Transverse colon (tissue), 4 donors: Measurements from ENCODE around the gene NLRP4. TPM values are rescaled to one million over a fixed set of nuclear protein-coding genes. Genes with fewer than 3 reads are reported as not detected.
"Not testable (repeated sequence)": the region's sequence is repeated elsewhere in the genome, so short reads cannot be mapped to it uniquely, and the experiment has no call there.

Experiments
- DNase-seq: peaks from one replicate; pipeline ENCODE4 v3.0.0-alpha.2; 2019
- H3K27ac ChIP-seq, 4 donors: fragments of 200-600 bp; sonication (generic); 2 replicates each; pipeline ENCODE4 v1.5.1; 2016 to 2018; ENCODE audit warnings: inconsistent platforms in 4 of 4
- H3K27me3 ChIP-seq: fragments of 200-600 bp; sonication (generic); 2 replicates; pipeline ENCODE4 v1.5.1; 2017; ENCODE audit warnings: inconsistent platforms
- H3K36me3 ChIP-seq, 4 donors: fragments of 200-600 bp; sonication (generic); 2 replicates each; pipeline ENCODE4 v1.5.1; 2017 to 2019; ENCODE audit warnings: inconsistent platforms in 4 of 4
- H3K4me1 ChIP-seq, 4 donors: fragments of 200-600 bp; sonication (generic); 2 replicates each; pipeline ENCODE4 v1.5.1; 2017 to 2020; ENCODE audit warnings: inconsistent platforms in 4 of 4
- H3K4me3 ChIP-seq, 4 donors: fragments of 200-600 bp; sonication (generic); 1 replicate in 1 of 4; 2 replicates in 3 of 4; pipeline versions ENCODE4 v1.5.1 to v1.6.1; 2017 to 2019; ENCODE audit warnings: inconsistent platforms in 4 of 4
- H3K9me3 ChIP-seq, 2 donors: fragments of 200-600 bp; sonication (generic); 2 replicates each; pipeline ENCODE4 v1.5.1; 2017 to 2019; ENCODE audit warnings: inconsistent platforms in 2 of 2
- CTCF ChIP-seq, 5 experiments: fragments of 200-600 bp in 3 of 5; fragments of 450-650 bp in 2 of 5; sonication (generic) in 3 of 5; IDR thresholded peaks; 1 replicate in 2 of 5; 2 replicates in 3 of 5; pipeline ENCODE4 v1.5.1; 2016 to 2017; ENCODE audit warnings: antibody characterized with exemption in 5 of 5, inconsistent platforms in 3 of 5, mild to moderate bottlenecking in 2 of 5, moderate library complexity in 1 of 5
- EP300 ChIP-seq: sonication (generic); formaldehyde crosslinking; IDR thresholded peaks from one replicate; pipeline ENCODE4 v1.6.1; 2017; ENCODE audit warnings: antibody characterized with exemption, low read depth
- POLR2A ChIP-seq: fragments of 450-650 bp; IDR thresholded peaks from one replicate; pipeline ENCODE4 v1.6.1; 2016; ENCODE audit warnings: antibody characterized with exemption, mild to moderate bottlenecking, moderate library complexity
- POLR2AphosphoS5 ChIP-seq, 3 donors: sonication (generic); formaldehyde crosslinking; IDR thresholded peaks; one replicate each; pipeline ENCODE4 v1.6.1; 2016; ENCODE audit warnings: antibody characterized with exemption in 3 of 3
- WGBS, 2 donors: methylation state at CpG; one replicate each; pipeline ENCODE4 v1.1.5; 2018; ENCODE audit warnings: low coverage in 1 of 2; 5-methylcytosine and 5-hydroxymethylcytosine counted together
- in situ Hi-C, 4 donors: fragments of 200-750 bp; cut with MboI; loops; one replicate each; pipeline versions ENCODE4 v1.15.0 to v1.15.1; 2017; ENCODE audit warnings: low sequenced_read_pairs in 3 of 4, low pct_ligation_motif_present in 1 of 4, low pct_unique_long_range_greater_than_20kb in 1 of 4
- intact Hi-C: fragments of 100-400 bp; cut with DNase I; formaldehyde crosslinking; loops from one replicate; pipeline ENCODE4 v1.15.1; 2023; ENCODE audit warnings: low total_unique reads
- total RNA-seq, 4 donors: library from RNA; depleted of rRNA; stranded (reverse); fragments of >200 nt; gene quantifications; one replicate each; pipeline ENCODE4 v1.1.0, GENCODE V29; 2016

NLRP4 gene
- total RNA-seq, 4 donors from 2014 or later: not detected

GRCh38 chr19:55927991-55928390, 91.7 kb downstream of the NLRP4 start:
- in situ Hi-C loops: no loop called here
- Histone ChIP-seq H3K9me3 (no peaks in the 10 kb centered on the region), H3K36me3 (no peaks in the 10 kb centered on the region), H3K27me3 (no peaks in the 10 kb centered on the region), H3K27ac (no peak overlapping the region), H3K4me1 (no peaks in the 10 kb centered on the region), H3K4me3 (no peak overlapping the region)
- no peak for TF ChIP-seq EP300
- no peak for TF ChIP-seq CTCF (IDR thresholded peaks at IDR 0.05)
- TF ChIP-seq POLR2AphosphoS5 (IDR thresholded peaks at IDR 0.05): no peak
- TF ChIP-seq POLR2A: no peak
- intact Hi-C loops: no loop called here
- WGBS, 2 donors: 80% methylated on average over 8 of the region's 8 CpGs; no CpG with 5 or more reads in 1 of the 2 donors
- no peak for DNase-seq

DNA sequence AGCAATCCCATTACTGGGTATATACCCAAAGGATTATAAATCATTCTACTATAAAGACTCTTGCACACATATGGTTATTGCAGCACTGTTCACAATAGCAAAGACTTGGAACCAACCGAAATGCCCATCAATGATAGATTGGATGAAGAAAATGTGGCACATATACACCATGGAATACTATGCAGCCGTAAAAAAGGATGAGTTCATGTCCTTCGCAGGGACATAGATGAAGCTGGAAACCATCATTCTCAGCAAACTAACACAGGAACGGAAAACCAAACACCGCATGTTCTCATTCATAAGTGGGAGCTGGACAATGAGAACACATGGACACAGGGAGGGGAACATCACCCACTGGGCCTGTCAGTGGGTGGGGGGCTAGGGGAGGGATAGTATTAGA, 92.9 kb downstream of the NLRP4 start:
- intact Hi-C loops, H3K4me3 ChIP-seq, H3K27me3 ChIP-seq, DNase-seq, H3K36me3 ChIP-seq, H3K27ac ChIP-seq, H3K9me3 ChIP-seq, in situ Hi-C loops, H3K4me1 ChIP-seq: not testable (repeated sequence)
- WGBS, 2 donors: 91 to 100% methylated on average over 4 to 5 of the region's 5 CpGs

GRCh38 chr19:55930996-55931515, 94.7 kb downstream of the NLRP4 start:
- H3K9me3 ChIP-seq: no peaks in the 10 kb centered on the region
- intact Hi-C loops: no loop called here
- no peaks in the 10 kb centered on the region for H3K36me3 ChIP-seq
- no peaks in the 10 kb centered on the region for H3K4me1 ChIP-seq
- no peak overlapping the region for H3K27ac ChIP-seq
- TF ChIP-seq POLR2AphosphoS5 (IDR thresholded peaks at IDR 0.05) (no peak), POLR2A (no peak), EP300 (no peak), CTCF (IDR thresholded peaks at IDR 0.05) (no peak)
- in situ Hi-C loops: no loop called here
- DNase-seq: no peak
- no peaks in the 10 kb centered on the region for H3K27me3 ChIP-seq
- 76 to 80% methylated on average over 7 to 14 of the region's 14 CpGs for WGBS, 2 donors
- H3K4me3 ChIP-seq: no peak overlapping the region

Other genes with a start within 250 kb of the NLRP4 start
- gene FIZ1, start 237.0 kb upstream of the NLRP4 start, total RNA-seq: 100 to 1,000 TPM in 1 of 4 donors, 10 to 100 TPM in 1, 1 to 10 TPM in 2; 8.5 to 137 (median 18.3) TPM
- gene ZNF524, start 236.3 kb upstream of the NLRP4 start, total RNA-seq: 10 to 100 TPM; 17.7 to 51.1 (median 37.9) TPM
- gene ZNF865, start 230.9 kb upstream of the NLRP4 start, total RNA-seq: 10 to 100 TPM in 2 of 4 donors, 1 to 10 TPM in 2; 8.3 to 50.1 (median 13.4) TPM
- gene ZNF784, start 212.0 kb upstream of the NLRP4 start, total RNA-seq: 10 to 100 TPM; 11.1 to 27.7 (median 14.5) TPM
- gene ZNF580, start 195.5 kb upstream of the NLRP4 start, total RNA-seq: 100 to 1,000 TPM in 1 of 4 donors, 10 to 100 TPM in 3; 15.2 to 154 (median 25.7) TPM
- gene ZNF581, start 192.9 kb upstream of the NLRP4 start, total RNA-seq: 10 to 100 TPM in 2 of 4 donors, 1 to 10 TPM in 2; 4.1 to 19.7 (median 10.0) TPM
- gene CCDC106, start 188.3 kb upstream of the NLRP4 start, total RNA-seq: 10 to 100 TPM in 2 of 4 donors, 1 to 10 TPM in 2; 3.7 to 15.1 (median 8.4) TPM
- 100 to 1,000 TPM; 112 to 185 (median 130) TPM for gene U2AF2, start 181.5 kb upstream of the NLRP4 start, total RNA-seq
- gene EPN1, start 161.3 kb upstream of the NLRP4 start, total RNA-seq: 100 to 1,000 TPM; 121 to 242 (median 185) TPM
- gene NLRP9, start 98.1 kb upstream of the NLRP4 start, total RNA-seq: not detected
- not detected for gene RFPL4A, start 77.4 kb upstream of the NLRP4 start, total RNA-seq
- not detected for gene RFPL4AL1, start 67.4 kb upstream of the NLRP4 start, total RNA-seq
- not detected for gene NLRP11, start 4.5 kb upstream of the NLRP4 start, total RNA-seq
- not detected for gene NLRP13, start 95.8 kb downstream of the NLRP4 start, total RNA-seq
- not detected for gene NLRP8, start 111.3 kb downstream of the NLRP4 start, total RNA-seq
- not detected for gene NLRP5, start 150.2 kb downstream of the NLRP4 start, total RNA-seq